ENCODE measurements around the gene PDSS2.

- TF ChIP-seq CTCF (IDR thresholded peaks at IDR 0.05), result no peak
- no peak for TF ChIP-seq POLR2A (IDR thresholded peaks at IDR 0.05)
Observed at GRCh38 chr6:107493158-107494057, 34.0 kb upstream of the PDSS2 start.

Measured in testis (tissue), 2 donors.